Breast epithelium (tissue), 3 donors: ENCODE measurements around the gene TIGD4.

ENCODE experiments used
- CTCF ChIP-seq, 3 donors: fragments of 450-650 bp; IDR thresholded peaks; one replicate each; pipeline ENCODE4 v1.5.1; 2016 to 2017; ENCODE audit warnings: antibody characterized with exemption in 3 of 3, mild to moderate bottlenecking in 3 of 3, moderate library complexity in 3 of 3
- POLR2AphosphoS5 ChIP-seq, 3 donors: sonication (generic); formaldehyde crosslinking; IDR thresholded peaks; one replicate each; pipeline ENCODE4 v1.6.1; 2017; ENCODE audit warnings: antibody characterized with exemption in 3 of 3

- no peak for TF ChIP-seq CTCF (IDR thresholded peaks at IDR 0.05)
- no peak for TF ChIP-seq POLR2AphosphoS5 (IDR thresholded peaks at IDR 0.05)
Observed at GRCh38 chr4:152738827-152739226, 40.7 kb downstream of the TIGD4 start.
